ENCODE measurements around the gene INMT.

The INMT gene

DNA sequence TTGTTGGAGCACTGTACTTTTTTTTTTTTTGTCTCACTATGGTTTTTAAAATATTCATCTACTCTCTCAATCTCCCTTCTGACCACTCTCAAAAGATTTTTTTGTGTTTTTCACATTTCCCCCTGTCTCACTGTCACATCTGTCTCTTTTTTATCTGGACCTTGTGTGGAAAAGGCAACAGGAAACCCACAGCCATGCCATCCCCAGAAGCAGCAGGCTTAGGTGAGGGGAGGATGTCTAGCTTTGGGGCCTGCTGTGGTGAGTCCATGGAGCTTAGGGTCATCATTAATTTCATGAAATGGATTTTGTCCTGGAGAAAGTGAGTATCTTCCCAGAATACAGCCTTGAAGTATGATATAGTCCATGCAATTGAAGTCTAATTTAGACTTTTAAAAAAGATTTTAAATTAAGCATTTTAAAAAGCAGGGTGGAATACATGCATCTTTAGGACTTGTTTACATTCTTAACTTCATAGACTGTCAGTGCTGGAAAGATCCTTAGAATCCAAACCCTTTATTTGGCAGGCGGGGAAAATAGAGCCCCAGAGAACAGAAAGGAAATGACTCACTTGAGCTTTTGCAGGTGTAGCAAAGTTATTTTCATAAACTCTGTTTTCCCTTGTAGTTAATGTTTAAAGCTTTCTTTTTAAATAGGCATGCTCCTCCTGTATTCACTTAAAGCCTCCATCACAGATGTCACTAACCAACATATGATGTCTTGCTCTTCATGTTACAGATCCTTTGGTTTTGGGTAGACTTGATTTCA is 44.4 kb downstream of the INMT start:
- peak; percentile 73 for DNase-seq (ENCODE audit: low read depth)
- TF ChIP-seq, protein P1, sequence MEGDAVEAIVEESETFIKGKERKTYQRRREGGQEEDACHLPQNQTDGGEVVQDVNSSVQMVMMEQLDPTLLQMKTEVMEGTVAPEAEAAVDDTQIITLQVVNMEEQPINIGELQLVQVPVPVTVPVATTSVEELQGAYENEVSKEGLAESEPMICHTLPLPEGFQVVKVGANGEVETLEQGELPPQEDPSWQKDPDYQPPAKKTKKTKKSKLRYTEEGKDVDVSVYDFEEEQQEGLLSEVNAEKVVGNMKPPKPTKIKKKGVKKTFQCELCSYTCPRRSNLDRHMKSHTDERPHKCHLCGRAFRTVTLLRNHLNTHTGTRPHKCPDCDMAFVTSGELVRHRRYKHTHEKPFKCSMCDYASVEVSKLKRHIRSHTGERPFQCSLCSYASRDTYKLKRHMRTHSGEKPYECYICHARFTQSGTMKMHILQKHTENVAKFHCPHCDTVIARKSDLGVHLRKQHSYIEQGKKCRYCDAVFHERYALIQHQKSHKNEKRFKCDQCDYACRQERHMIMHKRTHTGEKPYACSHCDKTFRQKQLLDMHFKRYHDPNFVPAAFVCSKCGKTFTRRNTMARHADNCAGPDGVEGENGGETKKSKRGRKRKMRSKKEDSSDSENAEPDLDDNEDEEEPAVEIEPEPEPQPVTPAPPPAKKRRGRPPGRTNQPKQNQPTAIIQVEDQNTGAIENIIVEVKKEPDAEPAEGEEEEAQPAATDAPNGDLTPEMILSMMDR (conservative IDR thresholded peaks at IDR 0.05; ENCODE audit: control insufficient read depth, insufficient read depth, low read depth, low read length), result no peak
- no peak overlapping the region for H3K4me3 ChIP-seq (ENCODE audit: control insufficient read depth, low read depth, low read length)

DNA sequence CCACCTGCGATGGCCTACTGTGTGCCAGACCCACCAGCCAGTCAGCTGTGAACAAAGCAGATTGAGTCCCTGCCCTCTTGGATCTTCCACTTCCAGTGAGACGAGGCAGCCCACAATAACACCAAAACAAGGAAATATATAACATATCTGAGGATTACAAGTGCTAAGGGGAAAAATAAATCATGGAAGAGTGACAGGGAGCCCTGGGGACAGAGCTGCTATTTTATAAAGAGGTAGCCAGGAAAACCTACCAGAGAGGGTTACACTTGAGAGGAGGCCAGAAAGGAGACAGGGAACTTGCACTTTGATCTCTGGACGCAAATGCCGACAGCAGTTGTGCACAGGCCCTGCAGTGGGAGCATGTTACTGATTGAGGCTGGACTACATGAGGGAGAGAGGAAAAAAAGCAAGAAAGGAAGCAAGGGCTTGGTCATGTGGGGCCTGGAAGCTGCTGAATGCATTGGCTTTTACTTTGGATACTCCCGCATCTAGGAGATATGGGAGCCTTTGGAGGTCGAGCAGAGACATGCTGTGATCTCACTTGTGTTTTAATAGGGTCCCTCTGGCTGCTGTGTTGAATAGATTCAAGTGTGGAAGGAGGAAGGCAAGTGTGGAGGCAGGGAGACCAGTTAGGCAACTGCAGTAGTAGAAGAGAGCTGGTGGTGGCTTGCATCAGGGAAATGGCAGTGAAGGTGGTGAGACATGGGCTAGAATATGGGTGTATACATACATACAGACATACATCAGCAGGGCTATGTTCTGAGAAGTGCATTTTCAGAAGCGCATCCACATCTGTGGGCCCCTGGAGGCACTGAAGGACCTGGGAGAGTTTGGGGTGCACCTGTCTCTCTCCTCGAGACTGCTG is 45.5 kb downstream of the INMT start:
- TF ChIP-seq, protein P1 (conservative IDR thresholded peaks at IDR 0.05; ENCODE audit: control insufficient read depth, insufficient read depth, low read depth, low read length), result no peak
- H3K4me3 ChIP-seq (ENCODE audit: control insufficient read depth, low read depth, low read length), result no peak overlapping the region
- no peak for DNase-seq (ENCODE audit: low read depth)

GRCh38 chr7:30799206-30799975 is 47.5 kb downstream of the INMT start:
- H3K4me3 ChIP-seq (ENCODE audit: control insufficient read depth, low read depth, low read length), result no peak overlapping the region
- DNase-seq (ENCODE audit: low read depth), result peak; percentile 99
- TF ChIP-seq, protein P1 (conservative IDR thresholded peaks at IDR 0.05; ENCODE audit: control insufficient read depth, insufficient read depth, low read depth, low read length), result no peak

DNA sequence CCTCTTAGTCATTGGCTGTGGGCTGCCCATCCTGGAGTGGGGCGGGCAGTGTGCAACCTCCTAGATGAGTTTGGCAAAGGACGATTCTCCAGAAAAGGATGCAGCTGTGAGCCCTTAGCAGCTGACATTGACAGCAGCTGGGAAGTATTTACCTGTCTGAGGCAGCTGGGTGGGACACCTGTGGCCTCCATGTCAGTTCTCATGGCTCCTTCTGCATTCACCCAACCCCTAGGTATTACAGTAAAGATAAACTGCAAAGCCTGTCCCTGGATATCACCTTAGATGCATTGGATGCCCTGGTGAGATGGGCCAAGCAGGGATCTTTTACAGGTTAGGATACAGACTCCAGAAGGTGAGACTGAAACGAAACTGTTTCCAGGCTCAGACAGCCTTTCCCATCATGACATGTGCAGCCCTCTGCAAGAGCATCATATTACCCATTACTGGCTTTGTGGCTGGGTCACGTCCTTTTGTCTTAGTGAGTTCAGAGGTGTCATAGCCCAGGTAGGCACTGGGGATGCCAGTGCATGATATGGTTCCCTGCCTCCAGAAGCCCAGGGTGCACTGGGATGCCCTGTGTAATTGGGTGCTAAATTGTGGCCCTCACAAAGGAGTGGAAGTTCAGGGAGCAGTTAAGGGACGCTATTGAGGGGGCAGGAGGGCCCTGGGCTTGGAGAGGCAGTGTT is 48.2 kb downstream of the INMT start:
- H3K4me3 ChIP-seq (ENCODE audit: control insufficient read depth, low read depth, low read length), result no peak overlapping the region
- DNase-seq (ENCODE audit: low read depth), result no peak
- TF ChIP-seq, protein P1 (conservative IDR thresholded peaks at IDR 0.05; ENCODE audit: control insufficient read depth, insufficient read depth, low read depth, low read length), result no peak

DNA sequence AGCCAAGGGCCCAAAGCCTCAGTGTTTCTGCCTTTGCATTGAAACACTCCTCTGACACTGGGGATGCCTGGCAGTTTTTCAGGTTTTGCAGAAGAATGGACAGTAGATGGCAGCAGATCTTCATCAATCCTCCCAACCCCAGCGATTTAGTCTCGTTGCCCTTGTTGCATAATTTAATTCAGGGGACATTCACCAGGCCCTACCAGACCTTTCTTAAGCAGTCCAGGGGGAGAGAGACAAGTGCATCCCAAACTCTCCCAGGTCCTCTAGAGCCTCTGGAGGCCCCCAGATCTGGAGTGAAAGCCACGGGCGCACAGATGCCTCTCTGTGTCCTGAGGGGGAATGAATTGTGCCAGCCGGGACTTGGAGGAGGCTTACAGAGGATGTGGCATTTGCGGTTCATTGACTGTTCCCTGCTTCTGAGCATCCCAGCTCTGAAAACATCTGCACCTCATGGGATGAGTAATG is 48.9 kb downstream of the INMT start:
- peak; percentile 87 for DNase-seq (ENCODE audit: low read depth)
- TF ChIP-seq, protein P1 (conservative IDR thresholded peaks at IDR 0.05; ENCODE audit: control insufficient read depth, insufficient read depth, low read depth, low read length), result peak; percentile 81
- no peak overlapping the region for H3K4me3 ChIP-seq (ENCODE audit: control insufficient read depth, low read depth, low read length)

- TF ChIP-seq, protein P1 (conservative IDR thresholded peaks at IDR 0.05; ENCODE audit: control insufficient read depth, insufficient read depth, low read depth, low read length), result no peak
- no peak for DNase-seq (ENCODE audit: low read depth)
- H3K4me3 ChIP-seq (ENCODE audit: control insufficient read depth, low read depth, low read length), result no peak overlapping the region
Measured at GRCh38 chr7:30802812-30803211, 50.9 kb downstream of the INMT start.

Measured in fibroblast of mammary gland (primary cell).